ENCODE results near the gene GAS6. TPM values are rescaled to one million over a fixed set of nuclear protein-coding genes. Genes with fewer than 3 reads are reported as not detected.

The GAS6 gene
- total RNA-seq, 4 donors from 2014 or later: 43.0 to 112 (median 68.5) TPM

DNA sequence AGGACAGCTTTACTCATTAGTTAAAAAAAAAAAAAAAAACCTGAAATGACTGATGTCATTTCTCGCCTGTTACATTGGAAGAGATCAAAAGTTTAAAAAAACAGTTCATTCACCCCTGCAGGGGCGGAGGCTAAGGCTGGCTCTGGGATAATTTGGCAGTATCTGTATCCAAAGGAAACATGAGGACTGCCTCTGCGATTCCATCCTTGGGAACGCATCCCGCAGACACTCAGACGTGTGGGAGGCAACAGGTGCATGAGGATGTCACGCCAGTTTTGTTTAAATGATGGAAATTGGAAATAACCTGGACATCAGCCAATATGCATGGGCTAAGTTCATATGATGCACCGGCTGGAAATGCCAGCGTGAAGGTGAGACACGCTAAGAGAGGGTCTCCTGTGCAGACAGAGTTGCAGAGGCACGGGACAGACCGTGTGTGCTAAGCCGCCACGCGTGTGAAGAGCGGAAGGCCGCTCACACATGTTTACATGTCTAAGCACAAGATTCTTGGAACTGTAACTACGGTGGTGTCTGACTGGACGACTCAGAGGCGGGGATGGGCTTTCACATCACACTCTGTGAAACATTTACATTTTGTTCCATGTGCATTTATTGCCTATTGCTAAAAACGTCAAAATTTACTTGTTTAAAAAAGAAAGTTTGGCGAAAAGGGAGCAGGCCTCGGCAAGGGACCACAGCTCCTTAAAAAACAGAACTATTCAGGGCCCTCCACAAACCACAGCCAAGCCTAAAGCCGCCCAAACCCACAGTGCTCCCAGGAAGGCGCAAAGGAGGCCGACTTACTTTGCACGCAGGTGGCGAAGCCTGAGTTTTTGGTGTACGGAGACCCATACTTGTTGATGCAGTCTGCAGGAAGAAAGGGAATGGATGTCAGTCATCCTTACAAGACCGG, 17.9 kb downstream of the GAS6 start:
- DNase-seq: no peak
- TF ChIP-seq, protein P1, sequence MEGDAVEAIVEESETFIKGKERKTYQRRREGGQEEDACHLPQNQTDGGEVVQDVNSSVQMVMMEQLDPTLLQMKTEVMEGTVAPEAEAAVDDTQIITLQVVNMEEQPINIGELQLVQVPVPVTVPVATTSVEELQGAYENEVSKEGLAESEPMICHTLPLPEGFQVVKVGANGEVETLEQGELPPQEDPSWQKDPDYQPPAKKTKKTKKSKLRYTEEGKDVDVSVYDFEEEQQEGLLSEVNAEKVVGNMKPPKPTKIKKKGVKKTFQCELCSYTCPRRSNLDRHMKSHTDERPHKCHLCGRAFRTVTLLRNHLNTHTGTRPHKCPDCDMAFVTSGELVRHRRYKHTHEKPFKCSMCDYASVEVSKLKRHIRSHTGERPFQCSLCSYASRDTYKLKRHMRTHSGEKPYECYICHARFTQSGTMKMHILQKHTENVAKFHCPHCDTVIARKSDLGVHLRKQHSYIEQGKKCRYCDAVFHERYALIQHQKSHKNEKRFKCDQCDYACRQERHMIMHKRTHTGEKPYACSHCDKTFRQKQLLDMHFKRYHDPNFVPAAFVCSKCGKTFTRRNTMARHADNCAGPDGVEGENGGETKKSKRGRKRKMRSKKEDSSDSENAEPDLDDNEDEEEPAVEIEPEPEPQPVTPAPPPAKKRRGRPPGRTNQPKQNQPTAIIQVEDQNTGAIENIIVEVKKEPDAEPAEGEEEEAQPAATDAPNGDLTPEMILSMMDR (IDR thresholded peaks at IDR 0.05): no peak
- no peak for TF ChIP-seq POLR2A (IDR thresholded peaks at IDR 0.05)
- WGBS, 2 donors: 71 to 76% methylated on average over 27 to 30 of the region's 30 CpGs

DNA sequence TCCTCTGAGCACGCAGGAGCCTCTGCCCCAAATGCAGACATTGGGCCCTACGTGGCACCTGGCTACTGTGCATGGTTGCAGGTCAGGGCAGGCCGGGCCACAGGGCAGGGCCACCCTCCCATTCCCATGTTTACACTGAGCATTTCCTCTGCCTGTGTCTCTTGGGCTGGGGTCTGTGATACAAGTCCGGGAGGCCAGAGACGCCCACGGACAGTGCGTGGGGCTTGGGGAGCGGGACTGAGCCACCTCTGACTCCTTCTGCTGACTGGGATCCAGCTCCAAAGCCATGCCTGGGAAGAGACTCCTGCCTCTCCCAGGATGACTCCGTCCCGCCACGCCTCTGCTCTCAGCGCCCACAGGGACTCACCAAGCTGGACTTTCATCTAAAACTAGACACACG, 18.8 kb downstream of the GAS6 start:
- no peaks in the 10 kb centered on the region for H3K9me3 ChIP-seq
- intact Hi-C loops (cut with DNase I): no loop called here
- no peaks in the 10 kb centered on the region for H3K27me3 ChIP-seq
- TF ChIP-seq, protein P1 (IDR thresholded peaks at IDR 0.05): no peak
- TF ChIP-seq POLR2A (IDR thresholded peaks at IDR 0.05): no peak
- no peak overlapping the region for H3K4me3 ChIP-seq
- no peak for DNase-seq
- peaks cover 0 to 36% (median 0%) of the 10 kb centered on the region in 3 donors for H3K36me3 ChIP-seq
- peak overlapping the region; percentile 55 to 79 (median 68) for H3K27ac ChIP-seq
- WGBS, 2 donors: 26 to 45% methylated on average over 5 to 7 of the region's 13 CpGs
- peaks cover 50 to 93% (median 64%) of the 10 kb centered on the region in 3 donors for H3K4me1 ChIP-seq

More for the DNA sequence above, 17.9 kb downstream of the GAS6 start:
- H3K4me1 ChIP-seq: peaks cover 44 to 88% (median 57%) of the 10 kb centered on the region in 3 donors
- H3K4me3 ChIP-seq: no peak overlapping the region
- peaks cover 0 to 36% (median 0%) of the 10 kb centered on the region in 3 donors for H3K36me3 ChIP-seq
- peak overlapping the region in 2 of 4 donors; percentile 68 to 79 for H3K27ac ChIP-seq
- intact Hi-C loops (cut with DNase I): no loop called here
- H3K27me3 ChIP-seq: no peaks in the 10 kb centered on the region
- no peaks in the 10 kb centered on the region for H3K9me3 ChIP-seq

DNA sequence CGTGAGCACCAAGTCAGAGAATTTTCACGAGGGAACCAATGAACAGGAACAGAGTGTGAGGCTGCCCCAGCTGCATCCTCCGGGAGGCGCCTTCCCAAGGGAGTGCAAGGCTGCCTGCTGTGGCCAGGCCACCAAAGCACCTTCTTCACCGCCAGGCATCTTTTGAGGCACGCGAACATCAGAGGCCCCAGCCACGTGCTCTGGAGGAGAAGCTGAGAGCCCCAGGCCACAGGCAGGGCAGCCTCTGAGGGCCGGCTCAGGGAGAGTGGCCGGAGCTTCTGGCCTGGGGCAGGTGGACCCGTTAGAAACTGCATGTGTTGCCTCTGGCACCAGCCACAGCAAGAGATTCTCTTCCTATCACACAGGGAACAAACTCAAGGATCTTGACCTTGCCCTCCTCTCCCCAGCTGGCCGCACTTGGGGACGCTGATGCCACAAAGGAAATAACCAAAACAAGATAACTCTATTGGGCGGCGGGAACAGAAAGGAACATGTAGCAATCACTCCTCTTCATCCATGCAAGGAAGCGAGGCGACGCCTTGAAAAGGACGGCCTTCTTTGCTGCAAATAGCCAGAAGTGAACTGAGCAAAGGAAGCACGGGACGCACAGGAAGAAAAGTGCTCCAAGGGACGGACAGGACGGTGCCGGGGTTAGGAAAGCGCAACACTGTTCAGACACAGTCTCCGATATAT, 19.9 kb downstream of the GAS6 start:
- DNase-seq: no peak
- TF ChIP-seq, protein P1 (IDR thresholded peaks at IDR 0.05): no peak
- no peak for TF ChIP-seq POLR2A (IDR thresholded peaks at IDR 0.05)
- intact Hi-C loops (cut with DNase I): no loop called here
- peaks cover 51 to 93% (median 64%) of the 10 kb centered on the region in 3 donors for H3K4me1 ChIP-seq
- H3K27ac ChIP-seq: peak overlapping the region in 3 of 4 donors; percentile 13 to 79 (median 68)
- H3K4me3 ChIP-seq: no peak overlapping the region
- H3K27me3 ChIP-seq: no peaks in the 10 kb centered on the region
- H3K9me3 ChIP-seq: no peaks in the 10 kb centered on the region
- 73 to 79% methylated on average over 14 to 22 of the region's 26 CpGs for WGBS, 2 donors
- H3K36me3 ChIP-seq: peaks cover 0 to 36% (median 0%) of the 10 kb centered on the region in 3 donors

DNA sequence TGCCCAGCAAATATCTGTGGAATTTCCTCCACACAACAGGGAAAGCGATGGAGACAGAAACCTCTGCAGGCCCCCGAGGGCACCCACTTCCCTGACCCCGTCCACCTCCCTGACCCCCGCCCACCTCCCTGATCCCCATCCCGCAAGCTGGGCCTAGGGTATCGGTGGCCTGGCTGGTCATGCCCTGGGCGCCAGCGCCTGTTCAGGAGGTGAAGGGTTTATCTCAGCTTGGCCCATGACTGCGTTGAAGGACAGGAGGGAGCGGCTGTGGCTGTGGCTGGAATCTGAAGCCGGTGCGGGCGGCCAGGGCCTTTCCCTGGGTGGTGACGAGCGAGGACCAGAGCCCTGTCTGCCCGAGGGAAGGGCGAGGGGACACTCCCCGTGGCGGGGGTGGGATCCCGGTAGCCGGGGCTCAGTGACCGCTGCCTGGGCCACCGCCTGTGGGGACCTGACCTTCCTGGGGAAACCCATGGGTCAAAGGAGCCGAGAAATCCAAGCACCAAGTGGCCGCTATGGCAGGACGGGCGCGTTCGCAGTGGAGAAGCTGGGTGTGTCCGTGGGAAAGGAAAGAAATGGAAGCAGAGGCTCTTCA, 20.7 kb downstream of the GAS6 start:
- H3K36me3 ChIP-seq: peaks cover 0 to 36% (median 0%) of the 10 kb centered on the region in 3 donors
- DNase-seq: no peak
- intact Hi-C loops (cut with DNase I): no loop called here

More for the DNA sequence above, 20.7 kb downstream of the GAS6 start:
- Histone ChIP-seq H3K27me3 (no peaks in the 10 kb centered on the region), H3K4me3 (no peak overlapping the region), H3K27ac (peak overlapping the region in 3 of 4 donors; percentile 13 to 79 (median 68)), H3K9me3 (no peaks in the 10 kb centered on the region), H3K4me1 (peaks cover 51 to 93% (median 64%) of the 10 kb centered on the region in 3 donors)
- whole genome bisulfite sequencing, 2 donors: 92 to 94% methylated on average over 11 to 13 of the region's 30 CpGs
- TF ChIP-seq POLR2A (IDR thresholded peaks at IDR 0.05): no peak
- TF ChIP-seq, protein P1 (IDR thresholded peaks at IDR 0.05): no peak
